Stimulated activated CD4-positive, alpha-beta T cell treated with anti-CD3 and anti-CD28 coated beads, Interleukin-1b, Interleukin-23, amount 100 ng/mL, for 24 hours (primary cell): ENCODE measurements around the gene SHOC2.
"Not testable (repeated sequence)": the region's sequence is repeated elsewhere in the genome, so short reads cannot be mapped to it uniquely, and the experiment has no call there.

Experiments
- DNase-seq, 4 experiments: peaks; one replicate each; pipeline ENCODE4 v3.0.0-alpha.2; 2020; ENCODE audit warnings: low read depth in 4 of 4, low spot score in 1 of 4

The SHOC2 gene

GRCh38 chr10:110901954-110902819 is 17.2 kb upstream of the SHOC2 start:
- DNase-seq: peak in 2 of 4 experiments; percentile 9 to 30

DNA sequence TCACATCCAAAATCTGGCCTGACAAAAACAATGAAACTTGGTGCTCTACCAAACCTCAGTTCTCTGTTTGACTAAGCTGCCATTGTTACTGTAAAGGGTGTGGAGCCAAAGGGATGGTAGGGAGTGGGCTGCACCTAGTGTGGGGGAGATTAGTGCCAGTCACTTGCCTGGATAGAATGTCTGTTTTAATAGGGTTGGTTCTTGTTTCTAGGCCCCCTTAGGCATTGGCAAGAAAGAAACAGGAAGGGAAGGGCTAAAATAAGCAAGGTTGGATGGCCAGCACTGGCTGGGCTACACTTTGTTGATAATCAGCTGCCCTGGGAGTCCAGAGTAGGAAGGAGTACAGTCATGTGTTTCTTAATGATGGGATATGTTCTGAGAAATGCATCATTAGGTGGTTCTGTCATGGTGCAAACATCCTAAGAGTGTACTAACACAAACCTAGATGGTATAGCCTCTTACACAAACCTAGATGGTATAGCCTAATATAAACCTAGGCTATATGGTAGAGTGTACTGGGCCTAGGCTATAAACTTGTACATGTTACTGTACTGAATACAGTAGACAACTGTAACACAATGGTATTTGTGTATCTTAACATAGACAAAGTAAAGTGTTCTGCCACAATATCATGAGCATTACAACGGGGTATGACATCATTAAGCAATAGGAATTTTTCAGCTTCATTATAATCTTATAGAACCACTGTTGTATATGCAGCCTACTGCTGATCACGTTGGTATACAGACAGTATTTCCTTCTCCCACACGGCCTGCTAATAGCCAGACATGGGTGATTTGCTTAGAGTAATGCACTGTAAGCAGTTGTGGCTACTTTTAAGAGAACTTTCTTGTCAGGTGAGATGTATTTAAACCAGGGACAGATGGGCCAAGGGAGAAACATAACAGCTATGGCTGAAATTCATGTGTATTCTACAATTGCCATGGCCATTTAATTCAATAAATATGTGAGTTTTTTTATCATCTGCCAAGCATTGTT is 15.8 kb upstream of the SHOC2 start:
- DNase-seq: no peak

GRCh38 chr10:110910138-110910537 is 9.3 kb upstream of the SHOC2 start:
- DNase-seq: no peak

GRCh38 chr10:110912374-110912773 is 7.0 kb upstream of the SHOC2 start:
- no peak for DNase-seq

DNA sequence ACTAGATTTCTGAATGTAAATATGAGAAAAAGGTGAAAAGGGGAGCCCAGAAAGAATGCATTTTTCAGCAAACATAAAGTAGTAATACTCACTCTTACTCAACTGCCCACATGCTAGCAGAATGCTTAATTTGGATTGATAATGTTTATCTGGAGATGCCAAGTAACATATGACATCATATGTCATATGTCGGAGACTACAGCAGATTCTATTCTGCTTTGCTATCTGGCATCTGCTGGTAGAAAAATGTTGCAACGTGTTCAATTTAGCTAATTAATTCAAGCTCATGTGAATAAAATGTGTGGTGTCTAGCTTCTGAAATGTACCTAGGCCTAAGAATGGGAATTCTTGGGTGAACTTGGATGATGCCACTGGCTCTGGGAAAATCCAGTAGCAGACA is 5.0 kb upstream of the SHOC2 start:
- no peak for DNase-seq

DNA sequence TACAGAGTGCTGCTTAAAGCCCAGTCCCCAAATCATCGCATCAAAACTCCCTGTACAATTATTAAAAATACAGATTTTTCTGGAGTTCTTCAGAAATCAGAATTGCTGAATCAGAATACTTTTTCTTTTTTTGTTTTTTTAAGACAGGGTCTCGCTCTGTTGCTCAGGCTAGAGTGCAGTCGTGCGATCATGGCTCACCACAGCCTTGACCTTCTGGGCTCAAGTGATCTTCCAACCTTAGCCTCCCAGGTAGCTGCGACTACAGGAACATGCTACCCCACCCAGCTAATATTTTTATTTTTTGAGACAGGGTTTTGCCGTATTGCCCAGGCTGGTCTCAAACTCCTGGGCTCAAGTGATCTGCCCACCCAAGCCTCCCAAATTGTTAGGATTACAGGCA is 4.4 kb upstream of the SHOC2 start:
- DNase-seq: no peak

GRCh38 chr10:110915600-110915999 is 3.8 kb upstream of the SHOC2 start:
- not testable (repeated sequence) for DNase-seq

DNA sequence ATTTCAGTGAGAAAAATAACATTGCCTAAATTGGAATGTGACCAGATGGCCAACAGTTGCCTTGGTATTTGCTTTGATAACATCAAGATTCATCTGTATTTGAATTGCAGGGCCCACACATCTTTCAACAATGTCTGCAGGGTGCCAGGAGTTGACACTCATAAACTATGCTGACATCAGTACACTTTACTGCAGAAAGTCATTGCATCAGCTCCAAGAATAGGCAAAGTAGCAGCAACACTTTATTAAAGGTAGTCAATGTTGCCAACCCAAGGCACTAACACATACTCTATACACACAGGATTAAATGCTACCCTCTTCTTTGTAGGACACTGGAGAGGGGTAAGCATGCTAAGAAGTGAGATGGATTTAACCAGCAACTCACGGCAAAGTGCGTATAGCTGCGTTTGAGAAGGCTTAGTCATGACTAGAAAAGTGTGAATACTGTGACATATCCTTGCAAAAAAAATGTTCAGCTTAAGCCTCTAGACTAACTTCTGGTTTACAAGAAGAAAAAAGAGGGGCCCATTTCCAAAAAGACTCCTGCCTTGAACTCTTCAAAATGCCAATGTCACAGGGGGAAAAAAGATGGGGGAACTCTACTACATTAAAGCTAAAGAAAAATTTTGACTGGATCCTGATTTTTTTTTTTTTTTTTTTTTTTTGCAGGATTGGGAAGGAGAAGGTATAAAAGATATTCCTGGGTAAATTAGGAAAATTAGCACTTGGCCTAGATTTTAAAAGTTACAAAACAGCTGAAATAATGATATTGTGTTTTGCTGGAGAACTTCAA is 2.7 kb upstream of the SHOC2 start:
- no peak for DNase-seq

DNA sequence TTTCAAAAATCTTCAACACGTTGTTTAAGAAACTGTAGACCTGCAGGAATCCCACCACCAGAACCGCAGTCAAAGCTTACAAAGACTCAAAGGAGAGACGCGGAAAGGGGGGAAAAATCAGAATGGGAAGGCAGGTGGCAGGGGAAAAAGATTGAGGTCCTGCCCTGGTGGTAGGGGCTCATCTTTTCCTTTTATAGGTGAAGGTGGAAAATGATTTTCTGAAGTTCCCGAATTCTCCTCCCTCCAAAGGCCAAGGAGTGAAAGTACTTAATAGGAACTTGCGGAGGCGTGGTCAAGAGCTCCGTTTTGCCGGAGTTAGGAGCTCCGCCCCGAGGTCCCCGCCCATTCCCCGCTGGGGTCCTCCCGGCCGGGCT is 1.1 kb upstream of the SHOC2 start:
- peak in 3 of 4 experiments; percentile 57 to 85 (median 77) for DNase-seq

- peak in 1 of 4 experiments; percentile 94 for DNase-seq
Observed at GRCh38 chr10:110918643-110919348, 608 bp upstream of the SHOC2 start, which contains the start of gene BBIP1. BBIP1 (minus strand) TSS chr10:110919180; CDS start chr10:110918157, 1,023 bp downstream.

DNA sequence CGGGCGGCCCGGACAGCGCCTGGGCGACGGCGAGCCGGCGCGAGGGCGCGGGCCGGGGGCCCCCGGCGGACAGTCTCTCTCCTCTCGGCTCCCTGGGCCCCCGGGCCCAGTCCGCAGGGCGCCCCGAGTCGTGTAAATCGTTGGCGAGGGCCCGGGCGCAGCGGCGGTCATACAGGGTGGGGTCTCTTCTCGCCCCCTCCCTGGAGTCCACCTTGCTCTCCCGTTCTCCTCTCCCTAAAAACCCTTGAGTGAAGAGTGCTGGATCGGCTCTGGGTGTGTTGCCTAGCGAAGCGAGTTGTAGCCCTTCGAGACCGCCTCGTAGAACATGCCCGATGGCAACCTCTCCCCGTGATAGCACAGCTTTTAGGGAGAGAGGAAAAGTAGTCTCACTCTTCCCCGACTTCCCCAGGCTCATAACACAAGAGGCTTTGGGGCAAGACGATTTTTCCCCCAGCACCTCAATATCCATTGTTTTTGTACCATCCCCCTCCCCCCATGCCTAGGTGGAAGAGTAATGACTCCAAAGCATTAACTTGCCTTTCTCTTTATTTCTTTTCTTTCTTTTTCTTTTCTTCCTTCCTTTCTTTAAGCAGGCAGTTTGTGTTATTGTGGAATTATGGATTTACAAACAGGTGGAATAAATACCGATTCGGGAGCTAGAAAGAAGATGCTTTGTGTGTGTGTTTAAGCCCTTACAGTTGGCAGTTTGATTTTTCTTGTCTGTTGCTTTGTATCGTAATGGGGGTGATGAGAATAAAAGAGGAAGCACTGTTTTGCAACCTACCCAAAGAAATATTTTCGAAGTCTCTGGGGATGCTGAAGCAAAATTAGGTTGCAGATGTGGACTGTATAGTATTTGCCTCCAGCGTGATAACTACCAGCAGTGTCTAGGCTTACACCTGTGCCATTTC is 822 bp downstream of the SHOC2 start:
- DNase-seq: peak in 2 of 4 experiments; percentile 2 to 5

DNA sequence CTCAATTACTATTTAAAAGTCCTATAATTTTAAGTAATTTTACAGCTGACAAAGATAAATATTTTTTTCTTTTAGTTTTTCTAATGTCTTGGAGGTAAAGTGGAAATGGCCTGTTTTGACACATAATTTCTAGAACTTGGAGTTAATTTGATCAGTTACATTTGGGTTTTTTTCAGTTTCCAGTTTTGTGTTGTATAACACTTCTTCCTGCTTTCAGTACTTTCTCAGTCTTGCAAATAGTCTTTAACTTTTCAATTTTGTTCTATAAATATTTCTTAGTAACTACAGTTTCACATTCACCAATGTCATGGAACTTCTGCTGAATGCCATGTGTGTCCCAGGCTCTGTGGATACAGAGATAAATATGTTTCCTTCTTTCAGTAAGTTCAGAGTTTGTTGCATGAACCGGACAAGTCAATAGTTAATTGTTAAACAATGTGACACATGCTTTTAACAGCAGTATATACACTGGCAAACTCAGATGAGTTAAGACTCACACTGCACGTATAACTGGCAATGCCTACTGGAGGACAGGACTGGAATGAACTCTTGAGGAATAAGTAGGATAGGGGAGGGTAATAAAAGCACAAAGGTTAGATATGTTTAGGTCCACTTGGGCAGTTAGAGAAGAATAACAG is 4.6 kb downstream of the SHOC2 start:
- no peak for DNase-seq

DNA sequence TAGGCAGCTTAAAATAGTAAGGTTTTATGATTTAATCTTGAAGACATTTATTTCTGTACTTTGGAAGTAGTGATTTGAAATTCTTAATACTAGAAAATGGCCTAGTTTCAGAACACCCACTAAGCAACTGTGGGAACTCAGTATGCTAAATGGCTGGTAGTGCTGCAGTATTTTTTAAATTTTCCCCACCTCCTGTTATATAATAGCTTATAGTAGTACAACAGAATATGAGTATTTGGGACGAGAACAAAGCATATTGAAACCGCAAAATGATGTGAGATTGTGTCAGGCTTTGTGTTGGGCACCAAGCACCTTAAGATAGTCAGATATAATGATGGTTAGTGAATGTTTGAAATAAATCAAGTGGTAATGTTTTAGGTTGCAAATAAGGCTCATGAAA is 8.1 kb downstream of the SHOC2 start:
- DNase-seq: no peak

- DNase-seq: no peak
Observed at GRCh38 chr10:110931769-110932381, 12.5 kb downstream of the SHOC2 start.

DNA sequence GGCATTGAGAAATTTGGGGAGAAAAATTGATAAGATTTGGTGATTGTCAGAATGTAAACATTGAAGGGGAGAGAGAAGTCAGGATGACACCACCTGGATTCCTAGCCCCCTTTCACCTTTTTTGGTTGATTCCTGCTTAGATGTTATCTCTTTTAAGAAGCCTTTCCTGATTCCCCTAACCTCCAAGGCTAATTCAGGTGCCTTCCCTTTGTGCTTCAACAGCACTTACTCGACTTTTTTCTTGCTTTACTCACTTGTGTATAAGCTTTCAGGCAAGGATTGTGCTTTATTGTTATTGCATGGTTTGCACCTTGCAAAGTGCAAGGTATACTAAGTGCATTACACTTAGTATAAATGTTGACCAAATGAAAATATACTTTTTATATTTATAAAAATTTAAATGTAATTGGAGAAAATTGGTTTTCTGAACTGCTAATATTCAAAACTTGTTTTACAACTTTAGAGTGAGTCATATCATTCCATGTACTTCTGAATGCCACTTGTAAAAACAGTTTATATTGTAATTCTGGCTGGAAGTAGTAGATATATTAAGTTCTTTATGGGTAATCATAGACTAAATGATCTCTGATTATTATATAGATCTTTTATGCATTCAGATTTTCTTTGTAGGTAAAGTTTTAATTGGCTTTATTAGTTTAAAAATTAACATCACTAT is 13.2 kb downstream of the SHOC2 start:
- no peak for DNase-seq

- no peak for DNase-seq
Observed at GRCh38 chr10:110936757-110937156, 17.4 kb downstream of the SHOC2 start.

DNA sequence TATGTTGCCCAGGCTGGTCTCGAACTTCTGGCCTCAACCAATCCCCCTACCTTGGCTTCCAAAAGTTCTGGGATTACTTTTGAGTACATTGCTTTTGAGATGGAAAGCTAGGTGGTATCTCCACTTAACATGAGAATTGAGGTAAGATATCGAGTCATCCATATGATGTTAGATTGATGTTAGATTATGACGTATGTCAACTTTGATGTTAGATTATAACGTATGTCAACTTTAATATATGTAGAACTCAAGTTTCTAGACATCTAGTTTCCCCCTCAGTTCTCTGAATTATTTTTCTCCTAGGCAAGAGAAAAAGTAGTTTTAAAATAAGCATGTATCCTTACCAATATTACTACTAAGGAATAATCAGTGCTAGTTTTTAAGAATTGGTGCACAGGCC is 20.0 kb downstream of the SHOC2 start:
- no peak for DNase-seq
